Measurements from ENCODE around the gene BTBD1.
A peak's percentile ranks its signal among the peaks of the same experiment; 100 is the strongest.

Gene BTBD1

GRCh38 chr15:83046558-83047127, 20.4 kb downstream of the BTBD1 start:
- peaks cover 47 to 75% of the 10 kb centered on the region in 2 experiments for H3K36me3 ChIP-seq (ENCODE audit: control insufficient read depth in 2 of 2, insufficient read depth in 1 of 2, low read length in 2 of 2)
- no peaks in the 10 kb centered on the region for H3K4me1 ChIP-seq (ENCODE audit: control insufficient read depth, insufficient read depth, low read length)
- TF ChIP-seq PRDM4 (tag by site-specific recombination; IDR thresholded peaks at IDR 0.05) (no peak), MEIS1 (CRISPR knock-in tag; IDR thresholded peaks at IDR 0.05; ENCODE audit: borderline replicate concordance) (0 out of 2 replicates have a peak, but pooled peaks have one; percentile 22)
- no peak overlapping the region for H3K27ac ChIP-seq (ENCODE audit: extremely low read depth, low read depth, low read length)
- no peak overlapping the region for H3K4me3 ChIP-seq (ENCODE audit: low read depth, low read length)
- POLR2A ChIA-PET = no interaction called here
- no peaks in the 10 kb centered on the region for H3K9me3 ChIP-seq (ENCODE audit: control insufficient read depth, insufficient read depth, low read depth, low read length)
- CTCF ChIA-PET = no interaction called here

GRCh38 chr15:83044156-83044555, 22.9 kb downstream of the BTBD1 start:
- H3K36me3 ChIP-seq (ENCODE audit: control insufficient read depth in 2 of 2, insufficient read depth in 1 of 2, low read length in 2 of 2) = peaks cover 47 to 77% of the 10 kb centered on the region in 2 experiments
- no peak overlapping the region for H3K4me3 ChIP-seq (ENCODE audit: low read depth, low read length)
- POLR2A ChIA-PET = no interaction called here
- no peak overlapping the region for H3K27ac ChIP-seq (ENCODE audit: extremely low read depth, low read depth, low read length)
- H3K4me1 ChIP-seq (ENCODE audit: control insufficient read depth, insufficient read depth, low read length) = no peaks in the 10 kb centered on the region
- CTCF ChIA-PET = interaction anchor here (0.7 kb wide), 1 partner anchor 155 kb away, joined by 3 read pairs; no protein-coding TSS in a partner anchor
- no peaks in the 10 kb centered on the region for H3K9me3 ChIP-seq (ENCODE audit: control insufficient read depth, insufficient read depth, low read depth, low read length)
- TF ChIP-seq REST (tag by site-specific recombination; IDR thresholded peaks at IDR 0.05) (no peak), ZNF18 (tag by site-specific recombination; IDR thresholded peaks at IDR 0.05) (no peak), GLIS2 (tag by site-specific recombination; IDR thresholded peaks at IDR 0.05) (no peak), ZNF121 (tag by site-specific recombination; IDR thresholded peaks at IDR 0.05) (no peak), WT1 (tag by site-specific recombination; IDR thresholded peaks at IDR 0.05) (no peak), ZNF830 (tag by site-specific recombination; IDR thresholded peaks at IDR 0.05; ENCODE audit: low read depth) (no peak), SP7 (tag by site-specific recombination; IDR thresholded peaks at IDR 0.05) (no peak), ZNF391 (tag by site-specific recombination; IDR thresholded peaks at IDR 0.05; ENCODE audit: borderline replicate concordance, low read depth) (no peak), INSM2 (tag by site-specific recombination; IDR thresholded peaks at IDR 0.05) (no peak), ZNF48 (tag by site-specific recombination; IDR thresholded peaks at IDR 0.05) (no peak), ZBTB7A (tag by site-specific recombination; IDR thresholded peaks at IDR 0.05; ENCODE audit: low read depth) (no peak), ZNF785 (tag by site-specific recombination; IDR thresholded peaks at IDR 0.05) (no peak), PBX3 (CRISPR knock-in tag; IDR thresholded peaks at IDR 0.05) (no peak), ZNF513 (tag by site-specific recombination; IDR thresholded peaks at IDR 0.05) (no peak)

Data from HEK293 (cell line).